ENCODE measurements around the gene WDR46. TPM values are rescaled to one million over a fixed set of nuclear protein-coding genes. Genes with fewer than 3 reads are reported as not detected.

Gene WDR46
- total and polyA plus RNA-seq, 10 of the 15 experiments (the other 5 are each of a cell fraction or from before 2014, with no cell fraction given), result 10.1 to 147 (median 86.0) TPM

DNA sequence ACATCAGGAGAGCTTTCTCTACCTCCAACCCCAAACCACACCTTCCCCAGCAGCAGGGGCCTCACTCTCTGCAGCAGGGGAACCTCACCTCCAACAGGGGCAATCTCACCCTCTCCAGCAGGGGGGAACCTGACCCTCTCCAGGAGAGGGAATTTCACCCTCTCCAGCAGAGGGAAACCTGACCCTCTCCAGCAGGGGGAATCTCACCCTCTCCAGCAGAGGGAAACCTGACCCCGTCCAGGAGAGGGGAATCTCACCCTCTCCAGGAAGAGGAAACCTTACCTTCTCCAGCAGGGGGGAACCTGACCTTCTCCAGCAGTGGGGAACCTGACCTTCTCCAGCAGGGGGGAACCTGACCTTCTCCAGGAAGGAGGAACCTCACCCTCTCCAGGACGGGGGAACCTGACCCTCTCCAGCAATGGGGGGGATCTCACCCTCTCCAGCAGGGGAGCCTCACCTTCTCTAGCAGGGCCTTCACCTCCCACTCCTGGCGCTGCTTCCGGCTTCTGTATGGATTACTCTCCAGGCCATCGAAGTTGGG lies 9.0 kb downstream of the WDR46 start (continued):
- TF ChIP-seq, protein P1, sequence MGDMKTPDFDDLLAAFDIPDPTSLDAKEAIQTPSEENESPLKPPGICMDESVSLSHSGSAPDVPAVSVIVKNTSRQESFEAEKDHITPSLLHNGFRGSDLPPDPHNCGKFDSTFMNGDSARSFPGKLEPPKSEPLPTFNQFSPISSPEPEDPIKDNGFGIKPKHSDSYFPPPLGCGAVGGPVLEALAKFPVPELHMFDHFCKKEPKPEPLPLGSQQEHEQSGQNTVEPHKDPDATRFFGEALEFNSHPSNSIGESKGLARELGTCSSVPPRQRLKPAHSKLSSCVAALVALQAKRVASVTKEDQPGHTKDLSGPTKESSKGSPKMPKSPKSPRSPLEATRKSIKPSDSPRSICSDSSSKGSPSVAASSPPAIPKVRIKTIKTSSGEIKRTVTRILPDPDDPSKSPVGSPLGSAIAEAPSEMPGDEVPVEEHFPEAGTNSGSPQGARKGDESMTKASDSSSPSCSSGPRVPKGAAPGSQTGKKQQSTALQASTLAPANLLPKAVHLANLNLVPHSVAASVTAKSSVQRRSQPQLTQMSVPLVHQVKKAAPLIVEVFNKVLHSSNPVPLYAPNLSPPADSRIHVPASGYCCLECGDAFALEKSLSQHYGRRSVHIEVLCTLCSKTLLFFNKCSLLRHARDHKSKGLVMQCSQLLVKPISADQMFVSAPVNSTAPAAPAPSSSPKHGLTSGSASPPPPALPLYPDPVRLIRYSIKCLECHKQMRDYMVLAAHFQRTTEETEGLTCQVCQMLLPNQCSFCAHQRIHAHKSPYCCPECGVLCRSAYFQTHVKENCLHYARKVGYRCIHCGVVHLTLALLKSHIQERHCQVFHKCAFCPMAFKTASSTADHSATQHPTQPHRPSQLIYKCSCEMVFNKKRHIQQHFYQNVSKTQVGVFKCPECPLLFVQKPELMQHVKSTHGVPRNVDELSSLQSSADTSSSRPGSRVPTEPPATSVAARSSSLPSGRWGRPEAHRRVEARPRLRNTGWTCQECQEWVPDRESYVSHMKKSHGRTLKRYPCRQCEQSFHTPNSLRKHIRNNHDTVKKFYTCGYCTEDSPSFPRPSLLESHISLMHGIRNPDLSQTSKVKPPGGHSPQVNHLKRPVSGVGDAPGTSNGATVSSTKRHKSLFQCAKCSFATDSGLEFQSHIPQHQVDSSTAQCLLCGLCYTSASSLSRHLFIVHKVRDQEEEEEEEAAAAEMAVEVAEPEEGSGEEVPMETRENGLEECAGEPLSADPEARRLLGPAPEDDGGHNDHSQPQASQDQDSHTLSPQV (IDR thresholded peaks at IDR 0.05), result no peak
- no peak for TF ChIP-seq SPI1 (IDR thresholded peaks at IDR 0.05; ENCODE audit: borderline replicate concordance, insufficient read depth, low read depth, low read length)
- TF ChIP-seq, protein P2, sequence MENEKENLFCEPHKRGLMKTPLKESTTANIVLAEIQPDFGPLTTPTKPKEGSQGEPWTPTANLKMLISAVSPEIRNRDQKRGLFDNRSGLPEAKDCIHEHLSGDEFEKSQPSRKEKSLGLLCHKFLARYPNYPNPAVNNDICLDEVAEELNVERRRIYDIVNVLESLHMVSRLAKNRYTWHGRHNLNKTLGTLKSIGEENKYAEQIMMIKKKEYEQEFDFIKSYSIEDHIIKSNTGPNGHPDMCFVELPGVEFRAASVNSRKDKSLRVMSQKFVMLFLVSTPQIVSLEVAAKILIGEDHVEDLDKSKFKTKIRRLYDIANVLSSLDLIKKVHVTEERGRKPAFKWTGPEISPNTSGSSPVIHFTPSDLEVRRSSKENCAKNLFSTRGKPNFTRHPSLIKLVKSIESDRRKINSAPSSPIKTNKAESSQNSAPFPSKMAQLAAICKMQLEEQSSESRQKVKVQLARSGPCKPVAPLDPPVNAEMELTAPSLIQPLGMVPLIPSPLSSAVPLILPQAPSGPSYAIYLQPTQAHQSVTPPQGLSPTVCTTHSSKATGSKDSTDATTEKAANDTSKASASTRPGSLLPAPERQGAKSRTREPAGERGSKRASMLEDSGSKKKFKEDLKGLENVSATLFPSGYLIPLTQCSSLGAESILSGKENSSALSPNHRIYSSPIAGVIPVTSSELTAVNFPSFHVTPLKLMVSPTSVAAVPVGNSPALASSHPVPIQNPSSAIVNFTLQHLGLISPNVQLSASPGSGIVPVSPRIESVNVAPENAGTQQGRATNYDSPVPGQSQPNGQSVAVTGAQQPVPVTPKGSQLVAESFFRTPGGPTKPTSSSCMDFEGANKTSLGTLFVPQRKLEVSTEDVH (IDR thresholded peaks at IDR 0.05; ENCODE audit: low read depth, partially characterized antibody), result no peak
- TF ChIP-seq PAX8 (IDR thresholded peaks at IDR 0.05), result no peak
- TF ChIP-seq RAD21 (IDR thresholded peaks at IDR 0.05; ENCODE audit: insufficient read depth, low read depth, low read length), result peak; percentile 46
- TF ChIP-seq, protein P3, sequence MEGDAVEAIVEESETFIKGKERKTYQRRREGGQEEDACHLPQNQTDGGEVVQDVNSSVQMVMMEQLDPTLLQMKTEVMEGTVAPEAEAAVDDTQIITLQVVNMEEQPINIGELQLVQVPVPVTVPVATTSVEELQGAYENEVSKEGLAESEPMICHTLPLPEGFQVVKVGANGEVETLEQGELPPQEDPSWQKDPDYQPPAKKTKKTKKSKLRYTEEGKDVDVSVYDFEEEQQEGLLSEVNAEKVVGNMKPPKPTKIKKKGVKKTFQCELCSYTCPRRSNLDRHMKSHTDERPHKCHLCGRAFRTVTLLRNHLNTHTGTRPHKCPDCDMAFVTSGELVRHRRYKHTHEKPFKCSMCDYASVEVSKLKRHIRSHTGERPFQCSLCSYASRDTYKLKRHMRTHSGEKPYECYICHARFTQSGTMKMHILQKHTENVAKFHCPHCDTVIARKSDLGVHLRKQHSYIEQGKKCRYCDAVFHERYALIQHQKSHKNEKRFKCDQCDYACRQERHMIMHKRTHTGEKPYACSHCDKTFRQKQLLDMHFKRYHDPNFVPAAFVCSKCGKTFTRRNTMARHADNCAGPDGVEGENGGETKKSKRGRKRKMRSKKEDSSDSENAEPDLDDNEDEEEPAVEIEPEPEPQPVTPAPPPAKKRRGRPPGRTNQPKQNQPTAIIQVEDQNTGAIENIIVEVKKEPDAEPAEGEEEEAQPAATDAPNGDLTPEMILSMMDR (IDR thresholded peaks at IDR 0.05 in 2 of 3, conservative IDR thresholded peaks at IDR 0.05 in 1 of 3; ENCODE audit: control insufficient read depth in 2 of 3, extremely low read depth in 1 of 3, insufficient read depth in 1 of 3, low read depth in 3 of 3, low read length in 3 of 3), result peak; percentile 39 to 55 (median 46); a peak in 5 of 6 replicates
- TF ChIP-seq NFIC (IDR thresholded peaks at IDR 0.05; ENCODE audit: low read depth, low read length), result no peak
- TF ChIP-seq, protein P4, sequence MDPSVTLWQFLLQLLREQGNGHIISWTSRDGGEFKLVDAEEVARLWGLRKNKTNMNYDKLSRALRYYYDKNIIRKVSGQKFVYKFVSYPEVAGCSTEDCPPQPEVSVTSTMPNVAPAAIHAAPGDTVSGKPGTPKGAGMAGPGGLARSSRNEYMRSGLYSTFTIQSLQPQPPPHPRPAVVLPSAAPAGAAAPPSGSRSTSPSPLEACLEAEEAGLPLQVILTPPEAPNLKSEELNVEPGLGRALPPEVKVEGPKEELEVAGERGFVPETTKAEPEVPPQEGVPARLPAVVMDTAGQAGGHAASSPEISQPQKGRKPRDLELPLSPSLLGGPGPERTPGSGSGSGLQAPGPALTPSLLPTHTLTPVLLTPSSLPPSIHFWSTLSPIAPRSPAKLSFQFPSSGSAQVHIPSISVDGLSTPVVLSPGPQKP (IDR thresholded peaks at IDR 0.05; ENCODE audit: low read depth, low read length), result no peak
- TF ChIP-seq ESRRA (IDR thresholded peaks at IDR 0.05; ENCODE audit: low read length), result no peak
- TF ChIP-seq, protein P5, sequence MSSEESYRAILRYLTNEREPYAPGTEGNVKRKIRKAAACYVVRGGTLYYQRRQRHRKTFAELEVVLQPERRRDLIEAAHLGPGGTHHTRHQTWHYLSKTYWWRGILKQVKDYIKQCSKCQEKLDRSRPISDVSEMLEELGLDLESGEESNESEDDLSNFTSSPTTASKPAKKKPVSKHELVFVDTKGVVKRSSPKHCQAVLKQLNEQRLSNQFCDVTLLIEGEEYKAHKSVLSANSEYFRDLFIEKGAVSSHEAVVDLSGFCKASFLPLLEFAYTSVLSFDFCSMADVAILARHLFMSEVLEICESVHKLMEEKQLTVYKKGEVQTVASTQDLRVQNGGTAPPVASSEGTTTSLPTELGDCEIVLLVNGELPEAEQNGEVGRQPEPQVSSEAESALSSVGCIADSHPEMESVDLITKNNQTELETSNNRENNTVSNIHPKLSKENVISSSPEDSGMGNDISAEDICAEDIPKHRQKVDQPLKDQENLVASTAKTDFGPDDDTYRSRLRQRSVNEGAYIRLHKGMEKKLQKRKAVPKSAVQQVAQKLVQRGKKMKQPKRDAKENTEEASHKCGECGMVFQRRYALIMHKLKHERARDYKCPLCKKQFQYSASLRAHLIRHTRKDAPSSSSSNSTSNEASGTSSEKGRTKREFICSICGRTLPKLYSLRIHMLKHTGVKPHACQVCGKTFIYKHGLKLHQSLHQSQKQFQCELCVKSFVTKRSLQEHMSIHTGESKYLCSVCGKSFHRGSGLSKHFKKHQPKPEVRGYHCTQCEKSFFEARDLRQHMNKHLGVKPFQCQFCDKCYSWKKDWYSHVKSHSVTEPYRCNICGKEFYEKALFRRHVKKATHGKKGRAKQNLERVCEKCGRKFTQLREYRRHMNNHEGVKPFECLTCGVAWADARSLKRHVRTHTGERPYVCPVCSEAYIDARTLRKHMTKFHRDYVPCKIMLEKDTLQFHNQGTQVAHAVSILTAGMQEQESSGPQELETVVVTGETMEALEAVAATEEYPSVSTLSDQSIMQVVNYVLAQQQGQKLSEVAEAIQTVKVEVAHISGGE (CRISPR knock-in tag; IDR thresholded peaks at IDR 0.05), result no peak
- TF ChIP-seq, protein P6, sequence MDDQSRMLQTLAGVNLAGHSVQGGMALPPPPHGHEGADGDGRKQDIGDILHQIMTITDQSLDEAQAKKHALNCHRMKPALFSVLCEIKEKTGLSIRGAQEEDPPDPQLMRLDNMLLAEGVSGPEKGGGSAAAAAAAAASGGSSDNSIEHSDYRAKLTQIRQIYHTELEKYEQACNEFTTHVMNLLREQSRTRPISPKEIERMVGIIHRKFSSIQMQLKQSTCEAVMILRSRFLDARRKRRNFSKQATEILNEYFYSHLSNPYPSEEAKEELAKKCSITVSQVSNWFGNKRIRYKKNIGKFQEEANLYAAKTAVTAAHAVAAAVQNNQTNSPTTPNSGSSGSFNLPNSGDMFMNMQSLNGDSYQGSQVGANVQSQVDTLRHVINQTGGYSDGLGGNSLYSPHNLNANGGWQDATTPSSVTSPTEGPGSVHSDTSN (IDR thresholded peaks at IDR 0.05; ENCODE audit: insufficient replicate concordance, low read depth, low read length), result no peak
- TF ChIP-seq RCOR1 (conservative IDR thresholded peaks at IDR 0.05; ENCODE audit: low read depth, low read length), result no peak
- TF ChIP-seq TCF12 (IDR thresholded peaks at IDR 0.05; ENCODE audit: low read depth, low read length), result no peak
- TF ChIP-seq HDGF (IDR thresholded peaks at IDR 0.05), result no peak

Data from GM12878 (cell line).